Activated CD4-positive, alpha-beta memory T cell treated with anti-CD3 and anti-CD28 coated beads, Interleukin-2, amount 10 ng/mL, durations not matched to agents 7 days and 5 days (primary cell): Measurements from ENCODE around the gene AK9. TPM values are rescaled to one million over a fixed set of nuclear protein-coding genes. Genes with fewer than 3 reads are reported as not detected.
A peak's percentile ranks its signal among the peaks of the same experiment; 100 is the strongest.

Experiments used
- CTCF ChIA-PET: fragments of 350-600 bp; sonication (Branson Sonifier 250); formaldehyde crosslinking; loops from one replicate; lab custom pipeline; 2021; ENCODE audit warnings: antibody characterized with exemption, inconsistent platforms; lab: Charles Lee
- POLR2A ChIA-PET: fragments of 350-600 bp; sonication (Branson Sonifier 250); formaldehyde crosslinking; loops from one replicate; lab custom pipeline; 2021; ENCODE audit warnings: antibody characterized with exemption; lab: Charles Lee
- DNase-seq: peaks from one replicate; pipeline ENCODE4 v3.0.0-alpha.2; 2020
- H3K27ac Mint-ChIP-seq: one replicate; pipeline ENCODE4 v1.8.0; 2021; ENCODE audit warnings: mild to moderate bottlenecking, mixed read lengths
- H3K27me3 Mint-ChIP-seq: one replicate; pipeline ENCODE4 v1.8.0; 2021; ENCODE audit warnings: mixed read lengths
- H3K36me3 Mint-ChIP-seq: one replicate; pipeline ENCODE4 v1.8.0; 2021; ENCODE audit warnings: low read depth, mixed read lengths
- H3K4me1 Mint-ChIP-seq: one replicate; pipeline ENCODE4 v1.8.0; 2021; ENCODE audit warnings: mixed read lengths
- H3K4me3 Mint-ChIP-seq: one replicate; pipeline ENCODE4 v1.8.0; 2021; ENCODE audit warnings: mild to moderate bottlenecking, mixed read lengths
- H3K9me3 Mint-ChIP-seq: one replicate; pipeline ENCODE4 v1.8.0; 2021; ENCODE audit warnings: mixed read lengths
- total RNA-seq, 2 experiments: library from RNA; stranded (reverse); gene quantifications; one replicate each; pipeline ENCODE4 v1.2.3, GENCODE V29; 2021

The AK9 gene
- total RNA-seq, 2 experiments from 2014 or later = 4.9 to 5.5 TPM

DNA sequence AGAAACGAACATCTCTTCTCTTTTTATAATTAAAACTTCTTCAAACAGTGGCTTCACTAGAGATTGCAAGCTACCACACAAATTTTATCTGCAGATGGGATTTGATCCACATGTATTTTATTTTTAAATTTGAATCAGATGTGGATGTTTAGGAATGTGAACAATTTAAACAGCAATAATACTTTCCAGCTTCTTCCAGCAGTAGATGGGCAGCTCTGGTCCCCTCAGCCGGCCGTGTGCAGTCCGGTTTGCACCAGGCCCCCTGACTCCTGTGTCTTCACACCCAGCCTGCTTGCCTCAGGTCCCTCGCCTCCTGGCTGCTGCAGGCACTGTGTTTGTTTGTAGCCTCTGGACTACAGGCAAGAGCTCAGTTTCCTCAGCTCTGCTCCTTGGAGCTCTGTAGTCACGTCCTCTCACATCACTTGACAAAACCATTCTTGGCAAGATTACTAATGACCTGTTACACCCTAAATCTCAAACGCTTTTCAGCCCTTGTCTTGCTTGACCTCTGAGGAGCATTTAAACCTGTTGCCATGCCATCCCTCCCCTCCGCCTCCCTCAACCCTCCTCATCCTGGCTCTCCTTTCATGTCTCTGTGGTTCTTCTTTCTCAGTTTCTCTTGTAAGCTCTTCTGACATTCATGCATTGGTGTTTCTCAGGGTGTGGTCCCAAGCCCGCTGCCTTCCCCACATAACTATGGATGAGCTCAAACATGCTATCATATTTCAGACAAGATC lies 194.8 kb downstream of the AK9 start:
- H3K36me3 Mint-ChIP-seq = no peaks in the 10 kb centered on the region
- peaks cover 7% of the 10 kb centered on the region for H3K27me3 Mint-ChIP-seq
- POLR2A ChIA-PET = interaction anchor here (0.9 to 1.3 kb wide), 2 partner anchors 17 to 41 kb away, joined by 3 read pairs; partner anchors contain the start of gene MICAL1
- H3K4me3 Mint-ChIP-seq = no peak overlapping the region
- H3K9me3 Mint-ChIP-seq = no peaks in the 10 kb centered on the region
- no peak overlapping the region for H3K27ac Mint-ChIP-seq
- no peak for DNase-seq
- H3K4me1 Mint-ChIP-seq = peaks cover 28% of the 10 kb centered on the region
- CTCF ChIA-PET = no interaction called here

- Mint-ChIP-seq H3K36me3 (no peaks in the 10 kb centered on the region), H3K27ac (no peak overlapping the region), H3K4me1 (peaks cover 42% of the 10 kb centered on the region), H3K27me3 (peaks cover 7% of the 10 kb centered on the region), H3K9me3 (no peaks in the 10 kb centered on the region), H3K4me3 (no peak overlapping the region)
- CTCF ChIA-PET = interaction anchor here (1.3 kb wide), 1 partner anchor 306 kb away, joined by 3 read pairs; no protein-coding TSS in a partner anchor
- no peak for DNase-seq
- POLR2A ChIA-PET = no interaction called here
These were observed 197.1 kb downstream of the AK9 start for GRCh38 chr6:109493865-109494264.

- H3K4me3 Mint-ChIP-seq = peak overlapping the region; percentile 41
- POLR2A ChIA-PET = interaction anchor here (0.6 to 3.1 kb wide), 25 partner anchors 10 to 1750 kb away, joined by 3 to 45 read pairs (median 5); partner anchors contain the start of genes CD164, CEP57L1, MICAL1 and PPIL6
- peaks cover 5% of the 10 kb centered on the region for H3K27me3 Mint-ChIP-seq
- CTCF ChIA-PET = interaction anchor here (0.7 to 3.5 kb wide), 15 partner anchors 9 to 1319 kb away, joined by 3 to 15 read pairs (median 4); partner anchors contain the start of genes CD164, MICAL1, PPIL6 and SMPD2
- no peaks in the 10 kb centered on the region for H3K36me3 Mint-ChIP-seq
- peak; percentile 56 for DNase-seq
- H3K9me3 Mint-ChIP-seq = no peaks in the 10 kb centered on the region
- H3K27ac Mint-ChIP-seq = peak overlapping the region; percentile 92
- peaks cover 35% of the 10 kb centered on the region for H3K4me1 Mint-ChIP-seq
These were observed 199.6 kb downstream of the AK9 start for GRCh38 chr6:109491207-109491938.

GRCh38 chr6:109490713-109491112 lies 200.3 kb downstream of the AK9 start:
- CTCF ChIA-PET = interaction anchor here (0.7 to 3.5 kb wide), 12 partner anchors 8 to 1318 kb away, joined by 3 to 15 read pairs (median 6); partner anchors contain the start of genes CD164, MICAL1, PPIL6 and SMPD2
- Mint-ChIP-seq H3K27ac (peak overlapping the region; percentile 92), H3K27me3 (peaks cover 4% of the 10 kb centered on the region), H3K36me3 (no peaks in the 10 kb centered on the region), H3K4me3 (peak overlapping the region; percentile 32), H3K9me3 (no peaks in the 10 kb centered on the region), H3K4me1 (peaks cover 31% of the 10 kb centered on the region)
- POLR2A ChIA-PET = interaction anchor here (0.9 to 3.1 kb wide), 18 partner anchors 9 to 931 kb away, joined by 3 to 45 read pairs (median 6); partner anchors contain the start of genes CD164, CEP57L1, MICAL1 and PPIL6
- no peak for DNase-seq

GRCh38 chr6:109488001-109488400 lies 203.0 kb downstream of the AK9 start:
- H3K4me1 Mint-ChIP-seq = peaks cover 31% of the 10 kb centered on the region
- no peaks in the 10 kb centered on the region for H3K9me3 Mint-ChIP-seq
- peaks cover 2% of the 10 kb centered on the region for H3K27me3 Mint-ChIP-seq
- ChIA-PET CTCF (interaction anchor here (0.7 kb wide), 3 partner anchors 104 to 605 kb away, joined by 3 read pairs; no protein-coding TSS in a partner anchor), POLR2A (no interaction called here)
- H3K27ac Mint-ChIP-seq = no peak overlapping the region
- DNase-seq = no peak
- no peak overlapping the region for H3K4me3 Mint-ChIP-seq
- H3K36me3 Mint-ChIP-seq = no peaks in the 10 kb centered on the region

DNA sequence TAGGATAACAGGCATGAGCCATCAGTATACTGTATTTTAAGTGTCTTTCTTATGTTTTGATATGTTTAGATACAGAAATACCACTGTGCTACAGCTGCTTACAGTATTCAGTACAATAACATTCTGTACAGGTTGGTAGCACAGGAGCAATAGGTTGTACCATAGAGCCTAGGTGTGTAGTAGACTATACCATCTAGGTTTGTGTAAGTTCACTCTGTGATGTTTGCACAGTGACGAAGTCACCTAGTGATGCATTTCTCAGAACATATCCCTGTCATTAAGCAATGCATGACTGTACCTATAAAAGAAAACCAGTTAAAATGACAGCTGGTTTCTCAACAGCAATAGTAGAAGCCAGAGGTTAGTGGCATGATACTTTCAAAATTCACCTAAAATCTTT lies 204.9 kb downstream of the AK9 start:
- POLR2A ChIA-PET = interaction anchor here (2.0 to 8.1 kb wide), 3 partner anchors 30 to 103 kb away, joined by 6 to 139 read pairs (median 8); partner anchors contain the start of genes MICAL1, PPIL6 and SMPD2

GRCh38 chr6:109485266-109485935 lies 205.6 kb downstream of the AK9 start:
- no peaks in the 10 kb centered on the region for H3K9me3 Mint-ChIP-seq
- no peak for DNase-seq
- H3K4me1 Mint-ChIP-seq = peaks cover 34% of the 10 kb centered on the region
- ChIA-PET CTCF (no interaction called here), POLR2A (interaction anchor here (0.6 to 8.1 kb wide), 5 partner anchors 29 to 102 kb away, joined by 3 to 139 read pairs (median 6); partner anchors contain the start of genes MICAL1, PPIL6 and SMPD2)
- H3K36me3 Mint-ChIP-seq = peaks cover 19% of the 10 kb centered on the region
- H3K4me3 Mint-ChIP-seq = no peak overlapping the region
- peaks cover 2% of the 10 kb centered on the region for H3K27me3 Mint-ChIP-seq
- H3K27ac Mint-ChIP-seq = no peak overlapping the region

More for the DNA sequence above, 204.9 kb downstream of the AK9 start:
- CTCF ChIA-PET = no interaction called here
- Mint-ChIP-seq H3K27me3 (peaks cover 2% of the 10 kb centered on the region), H3K9me3 (no peaks in the 10 kb centered on the region), H3K4me1 (peaks cover 33% of the 10 kb centered on the region), H3K27ac (no peak overlapping the region), H3K36me3 (peaks cover 13% of the 10 kb centered on the region), H3K4me3 (no peak overlapping the region)
- no peak for DNase-seq

GRCh38 chr6:109484122-109484521 lies 206.9 kb downstream of the AK9 start:
- peaks cover 36% of the 10 kb centered on the region for H3K4me1 Mint-ChIP-seq
- H3K36me3 Mint-ChIP-seq = peaks cover 27% of the 10 kb centered on the region
- H3K27me3 Mint-ChIP-seq = peaks cover 2% of the 10 kb centered on the region
- no peak for DNase-seq
- ChIA-PET CTCF (no interaction called here), POLR2A (interaction anchor here (0.8 to 8.1 kb wide), 2 partner anchors 28 to 41 kb away, joined by 3 to 139 read pairs; partner anchors contain the start of gene MICAL1)
- H3K27ac Mint-ChIP-seq = peak overlapping the region; percentile 21
- H3K9me3 Mint-ChIP-seq = no peaks in the 10 kb centered on the region
- H3K4me3 Mint-ChIP-seq = peak overlapping the region; percentile 63

GRCh38 chr6:109483735-109484057 lies 207.3 kb downstream of the AK9 start:
- H3K27ac Mint-ChIP-seq = peak overlapping the region; percentile 27
- CTCF ChIA-PET = no interaction called here
- DNase-seq = no peak
- no peaks in the 10 kb centered on the region for H3K9me3 Mint-ChIP-seq
- peaks cover 40% of the 10 kb centered on the region for H3K4me1 Mint-ChIP-seq
- H3K36me3 Mint-ChIP-seq = peaks cover 32% of the 10 kb centered on the region
- peaks cover 2% of the 10 kb centered on the region for H3K27me3 Mint-ChIP-seq
- peak overlapping the region; percentile 63 for H3K4me3 Mint-ChIP-seq
- POLR2A ChIA-PET = interaction anchor here (2.0 to 8.1 kb wide), 2 partner anchors 27 to 389 kb away, joined by 9 to 139 read pairs; partner anchors contain the start of genes CEP57L1, MICAL1 and SESN1

DNA sequence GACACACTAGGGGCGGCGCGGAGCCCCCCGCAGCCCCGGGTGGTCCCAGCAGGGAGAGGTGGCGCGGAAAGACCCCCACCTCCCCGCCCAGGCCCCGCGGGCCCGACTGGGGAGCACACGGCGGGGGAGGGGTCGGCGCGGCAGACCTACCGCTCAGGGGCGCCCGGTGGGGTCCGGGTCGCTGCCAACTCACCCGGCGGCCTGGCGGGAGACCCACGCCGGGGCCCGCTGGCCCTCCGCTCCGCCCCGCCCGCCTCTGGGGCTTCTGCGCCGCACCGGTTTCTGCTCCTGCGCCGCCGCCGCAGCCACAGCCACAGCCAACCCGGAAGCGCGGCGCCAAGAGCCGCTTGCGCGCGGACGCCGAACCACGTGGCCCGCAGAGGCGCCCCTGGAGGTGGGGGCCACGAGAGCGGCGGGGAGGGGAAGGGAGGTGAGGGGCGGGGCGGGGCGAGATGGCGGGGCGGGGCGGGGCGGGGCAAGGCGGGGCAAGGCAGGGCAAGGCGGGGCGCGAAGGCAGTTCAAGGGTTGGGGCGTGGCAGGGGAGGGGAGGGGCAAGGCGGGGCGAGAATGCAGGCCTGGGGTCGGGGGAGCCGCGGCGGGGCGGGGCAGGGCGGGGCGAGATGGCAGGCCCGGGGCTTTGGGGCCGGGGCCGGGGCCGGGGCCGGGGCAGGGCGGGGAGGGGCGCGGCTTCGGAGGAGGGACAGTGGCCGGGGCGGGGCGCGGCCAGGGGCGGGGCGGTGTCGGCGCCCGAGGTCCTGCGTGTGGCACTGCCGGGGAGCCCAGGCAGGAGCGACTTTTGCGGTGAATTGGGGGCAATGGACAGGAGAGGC lies 207.9 kb downstream of the AK9 start, which contains the start of gene ZBTB24:
TSS of gene ZBTB24 (minus strand) at position 315 of the 830 bp plus-strand sequence. CDS start 1,193 bp downstream, outside the sequence.
- DNase-seq = peak; percentile 91
- POLR2A ChIA-PET = interaction anchor here (1.0 to 8.1 kb wide), 9 partner anchors 9 to 388 kb away, joined by 3 to 139 read pairs (median 25); partner anchors contain the start of genes CD164, CEP57L1, MICAL1 and PPIL6
- peaks cover 36% of the 10 kb centered on the region for H3K36me3 Mint-ChIP-seq
- no peaks in the 10 kb centered on the region for H3K9me3 Mint-ChIP-seq
- peaks cover 2% of the 10 kb centered on the region for H3K27me3 Mint-ChIP-seq
- H3K4me1 Mint-ChIP-seq = peaks cover 46% of the 10 kb centered on the region
- peak within 1 kb of the TSS; percentile 98 for H3K4me3 Mint-ChIP-seq
- H3K27ac Mint-ChIP-seq = peak within 1 kb of the TSS; percentile 88
- CTCF ChIA-PET = interaction anchor here (0.6 to 1.5 kb wide), 10 partner anchors 8 to 100 kb away, joined by 3 to 13 read pairs (median 4); partner anchors contain the start of genes CD164, MICAL1, PPIL6 and SMPD2

DNA sequence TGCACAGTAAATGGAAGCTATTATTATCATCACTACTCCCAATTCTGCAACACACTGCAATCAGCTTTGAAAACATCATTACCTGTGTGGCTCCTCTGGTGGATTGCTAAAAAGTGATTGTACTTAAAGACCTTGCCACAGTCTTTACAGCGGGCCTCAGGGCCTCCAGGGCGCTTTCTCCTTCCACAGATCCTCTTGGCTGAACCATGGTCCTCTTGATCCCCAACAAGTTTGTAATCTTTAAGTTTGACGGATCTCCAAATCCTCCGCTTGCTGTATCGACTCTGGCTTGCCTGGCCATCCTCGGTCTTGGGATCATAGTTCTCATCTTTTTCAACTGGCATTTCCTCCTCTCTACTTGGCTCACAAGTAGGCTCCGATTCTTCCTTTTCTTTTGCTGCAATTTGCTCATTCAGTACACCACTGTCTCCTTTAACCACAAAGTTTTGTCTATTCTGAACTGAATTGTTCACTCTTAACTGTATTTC lies 210.0 kb downstream of the AK9 start:
- peaks cover 54% of the 10 kb centered on the region for H3K36me3 Mint-ChIP-seq
- ChIA-PET CTCF (interaction anchor here (1.6 to 2.6 kb wide), 6 partner anchors 10 to 559 kb away, joined by 5 to 13 read pairs (median 5); partner anchors contain the start of gene MICAL1), POLR2A (interaction anchor here (1.1 to 8.1 kb wide), 8 partner anchors 10 to 99 kb away, joined by 3 to 139 read pairs (median 26); partner anchors contain the start of genes CD164, MICAL1, PPIL6 and SMPD2)
- H3K4me1 Mint-ChIP-seq = peaks cover 65% of the 10 kb centered on the region
- H3K4me3 Mint-ChIP-seq = peak overlapping the region; percentile 98
- peak overlapping the region; percentile 88 for H3K27ac Mint-ChIP-seq
- H3K27me3 Mint-ChIP-seq = no peaks in the 10 kb centered on the region
- no peaks in the 10 kb centered on the region for H3K9me3 Mint-ChIP-seq
- DNase-seq = no peak
